Kidney tubule cell (primary cell): ENCODE measurements around the gene MAEA.

Experiments
- DNase-seq: peaks from one replicate; pipeline ENCODE4 v3.0.0-alpha.2; 2018; ENCODE audit warnings: low spot score

MAEA gene

GRCh38 chr4:1300466-1301455, 11.1 kb downstream of the MAEA start:
- DNase-seq = peak; percentile 39

- no peak for DNase-seq
Observed at GRCh38 chr4:1302159-1302558, 12.5 kb downstream of the MAEA start.

DNA sequence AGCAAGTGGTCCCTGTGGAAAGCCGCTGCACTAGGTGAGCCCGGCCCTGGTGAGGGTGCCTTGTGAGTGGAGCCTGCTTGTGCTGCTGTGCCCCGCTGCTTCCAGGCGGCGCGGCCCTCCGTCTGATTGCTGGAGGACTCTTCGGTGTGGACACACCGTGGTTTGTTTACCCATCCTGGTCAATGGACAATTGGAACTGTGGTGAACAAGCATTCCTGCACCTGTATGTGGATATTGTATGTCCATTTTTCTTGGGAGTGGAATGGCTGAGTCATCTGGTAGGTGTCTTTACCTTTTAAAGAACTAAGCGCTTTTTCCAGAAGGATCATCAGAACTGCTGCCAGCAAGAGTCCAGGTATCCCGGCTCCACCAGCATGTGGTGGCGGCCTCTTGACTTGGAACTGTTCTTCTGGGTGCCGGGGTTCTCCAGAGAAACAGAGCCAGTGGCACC, 15.6 kb downstream of the MAEA start:
- DNase-seq = peak; percentile 64

DNA sequence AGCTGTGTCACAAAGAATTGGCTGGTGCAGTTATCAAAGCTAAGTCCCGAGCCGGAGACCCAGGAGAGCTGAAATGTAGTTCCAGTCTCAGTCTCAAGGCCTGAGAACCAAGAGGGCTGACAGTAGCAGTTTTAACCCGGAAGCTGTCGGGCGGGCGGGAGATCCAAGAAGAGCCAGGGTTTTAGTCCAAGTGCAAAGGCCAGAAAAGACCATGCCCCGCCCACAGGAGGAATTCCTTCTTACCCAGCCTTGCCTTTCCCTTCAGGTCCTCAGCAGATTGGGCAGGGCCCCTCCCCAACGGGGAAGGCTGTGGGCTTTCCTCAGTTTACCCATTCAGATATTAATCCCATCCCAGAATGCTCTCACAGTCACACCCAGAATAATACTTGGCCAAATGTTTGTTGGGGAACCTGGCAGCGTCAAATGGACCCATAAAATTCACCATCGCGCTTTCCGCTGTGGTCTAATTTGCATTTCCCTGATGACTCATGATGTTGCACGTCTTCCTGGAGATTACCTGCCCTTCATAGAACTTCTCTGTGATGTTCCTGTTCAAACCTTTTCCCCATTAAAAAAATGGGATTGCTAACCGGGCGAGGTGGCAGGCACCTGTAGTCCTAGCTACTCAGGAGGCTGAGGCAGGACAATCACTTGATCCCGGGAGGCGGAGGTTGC, 16.2 kb downstream of the MAEA start:
- DNase-seq = peak; percentile 48

DNA sequence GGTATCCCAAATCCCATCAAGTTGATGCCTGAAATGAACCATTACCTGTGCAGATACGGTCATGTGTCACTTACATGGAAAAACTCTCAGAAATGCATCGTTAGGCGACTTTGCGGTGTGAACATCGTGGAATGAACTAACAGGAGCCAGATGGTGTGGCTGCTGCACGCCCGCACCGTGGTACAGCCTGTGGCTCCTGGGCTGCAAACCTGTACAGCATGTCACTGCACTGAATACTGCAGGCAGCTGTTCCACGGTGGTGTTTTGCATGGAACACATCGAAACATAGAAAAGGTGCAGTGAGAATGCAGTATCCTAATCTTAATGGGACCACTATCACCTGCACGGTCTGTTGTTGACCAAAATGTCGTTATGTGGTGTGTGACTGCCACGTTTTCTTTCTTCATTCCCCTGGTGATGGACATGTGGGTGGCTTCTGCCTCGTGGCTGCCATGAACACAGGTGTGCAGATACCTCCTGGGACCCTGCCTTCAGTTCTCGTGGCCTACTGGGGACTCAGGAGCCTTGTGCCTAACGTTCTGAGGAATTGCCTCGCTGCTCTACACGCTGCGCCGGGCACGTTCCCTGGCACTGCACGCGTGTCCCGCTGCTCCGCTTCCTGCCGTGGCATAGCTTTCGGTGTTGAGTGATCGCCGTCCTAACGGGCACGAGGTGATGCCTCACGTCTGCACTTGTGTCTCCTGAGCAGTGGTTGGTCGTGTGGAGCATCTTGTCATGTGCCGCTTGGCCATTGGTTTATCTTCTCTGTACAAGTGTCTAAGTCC, 18.5 kb downstream of the MAEA start:
- no peak for DNase-seq

GRCh38 chr4:1309261-1310010, 19.7 kb downstream of the MAEA start:
- DNase-seq = peak; percentile 91

- DNase-seq = no peak
Observed at GRCh38 chr4:1310031-1310795, 20.5 kb downstream of the MAEA start.

DNA sequence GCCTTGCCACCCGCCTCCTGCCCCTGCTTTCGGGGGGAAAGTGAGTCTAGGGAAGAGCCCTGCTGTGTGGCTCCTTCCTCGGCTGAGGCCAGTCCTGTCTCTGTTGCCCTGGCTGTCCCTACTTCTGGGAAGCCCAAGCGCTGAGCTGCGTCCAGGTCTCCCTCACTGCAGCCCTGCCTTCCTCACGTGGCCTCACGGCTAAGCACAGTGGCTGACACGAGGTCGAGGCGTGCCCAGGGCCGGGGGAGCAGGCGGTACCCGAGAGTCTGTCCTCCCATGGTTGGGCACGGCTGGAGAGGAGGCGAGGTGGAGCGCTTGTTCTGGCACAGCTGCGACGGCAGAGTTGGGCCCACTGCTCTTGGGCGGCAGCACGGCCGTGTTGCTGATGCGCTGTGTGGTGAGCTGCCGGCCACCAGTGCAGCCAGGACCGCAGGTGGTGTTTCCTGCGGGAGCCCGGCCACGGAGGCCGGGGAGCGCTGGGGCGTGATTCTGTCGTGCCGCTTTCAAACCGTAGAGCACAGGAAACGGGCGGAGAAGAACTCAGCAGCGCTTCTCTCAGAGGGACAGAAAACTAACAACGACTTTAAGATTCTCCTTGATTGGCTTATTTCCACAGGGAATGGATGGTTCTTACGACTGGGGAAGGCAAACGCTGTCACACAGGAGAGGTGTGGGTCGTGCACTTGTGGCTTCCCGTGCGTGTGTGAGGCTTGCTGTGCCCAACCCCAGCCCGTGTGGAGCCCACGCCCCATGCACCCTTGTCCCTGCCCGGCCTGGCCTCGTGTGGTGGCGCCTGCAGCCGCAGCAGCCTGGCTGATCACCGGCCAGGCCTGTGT, 21.3 kb downstream of the MAEA start:
- DNase-seq = no peak

GRCh38 chr4:1312821-1313640, 23.3 kb downstream of the MAEA start:
- no peak for DNase-seq

DNA sequence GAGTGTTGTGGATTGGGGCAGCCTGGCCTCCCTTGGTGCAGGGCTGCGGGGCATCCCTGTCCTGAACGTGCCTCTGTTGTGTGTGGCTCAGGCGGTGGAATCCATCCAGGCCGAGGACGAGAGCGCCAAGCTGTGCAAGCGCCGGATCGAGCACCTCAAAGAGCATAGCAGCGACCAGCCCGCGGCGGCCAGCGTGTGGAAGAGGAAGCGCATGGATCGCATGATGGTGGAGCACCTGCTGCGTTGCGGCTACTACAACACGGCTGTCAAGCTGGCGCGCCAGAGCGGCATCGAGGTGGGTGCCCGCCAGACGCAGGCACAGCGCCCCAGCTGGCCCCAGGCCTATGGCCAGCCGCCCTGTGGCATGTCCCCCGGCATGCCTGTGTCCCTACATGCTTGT, 25.6 kb downstream of the MAEA start:
- DNase-seq = no peak

DNA sequence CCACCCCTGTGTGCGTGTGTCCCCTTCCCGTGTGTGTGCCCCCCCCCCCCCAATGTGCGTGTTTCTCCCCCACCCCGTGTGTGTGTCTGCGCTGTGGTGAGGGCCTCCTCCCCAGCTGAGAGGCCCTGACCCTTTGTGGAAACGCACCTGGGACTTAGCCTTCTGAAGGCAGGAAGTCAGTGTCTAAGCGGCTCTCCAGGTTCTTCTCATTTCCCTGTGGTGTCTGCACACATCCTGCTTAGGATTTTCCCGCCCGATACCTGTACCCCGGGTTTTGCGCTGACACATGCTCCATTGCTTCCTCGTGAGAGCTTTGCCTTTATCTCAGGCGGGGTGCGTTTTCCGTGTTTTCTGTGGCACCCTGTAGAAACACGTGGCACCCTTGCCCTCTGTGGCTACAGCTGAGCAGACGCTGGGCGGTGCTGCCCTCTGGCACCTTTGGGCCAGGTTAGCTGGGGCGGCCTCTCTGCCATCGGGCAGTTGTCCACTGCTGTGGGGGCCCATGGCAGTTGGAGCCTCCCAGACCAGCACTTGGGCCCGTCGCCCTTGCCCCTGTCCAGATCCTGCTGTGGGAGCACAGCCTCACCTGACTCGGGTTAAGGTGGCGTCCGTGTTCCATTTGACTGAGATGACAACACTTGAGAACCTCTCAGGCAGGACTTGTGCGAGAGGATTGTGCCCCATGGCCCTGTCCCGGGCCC, 26.3 kb downstream of the MAEA start:
- no peak for DNase-seq

DNA sequence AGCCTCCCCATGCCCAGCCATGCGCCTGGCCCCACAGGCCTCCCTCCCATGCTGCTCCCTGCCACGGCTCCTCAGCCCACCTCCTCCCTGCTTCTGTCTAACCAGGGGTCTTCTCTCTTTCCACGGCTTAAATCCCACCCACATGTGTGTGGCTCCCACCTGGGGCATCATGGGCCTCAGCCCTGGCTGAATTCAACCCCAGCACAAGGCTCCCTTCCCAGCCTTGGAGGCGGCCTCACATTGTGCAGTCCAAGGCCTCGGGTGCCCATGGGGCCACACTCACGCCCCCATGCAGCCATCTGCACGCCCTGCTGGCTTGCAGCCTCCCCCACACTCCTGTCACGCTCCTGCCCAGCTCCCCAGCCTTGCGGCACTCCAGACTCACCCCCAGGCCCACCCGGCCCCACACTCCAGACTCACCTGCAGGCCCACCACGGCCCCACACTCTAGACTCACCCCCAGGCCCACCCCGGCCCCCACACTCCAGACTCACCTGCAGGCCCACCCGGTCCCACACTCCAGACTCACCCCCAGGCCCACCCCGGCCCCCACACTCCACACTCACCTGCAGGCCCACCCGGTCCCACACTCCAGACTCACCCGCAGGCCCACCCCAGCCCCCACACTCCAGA, 27.0 kb downstream of the MAEA start:
- no peak for DNase-seq

- no peak for DNase-seq
Observed at GRCh38 chr4:1317177-1318045, 27.7 kb downstream of the MAEA start.

DNA sequence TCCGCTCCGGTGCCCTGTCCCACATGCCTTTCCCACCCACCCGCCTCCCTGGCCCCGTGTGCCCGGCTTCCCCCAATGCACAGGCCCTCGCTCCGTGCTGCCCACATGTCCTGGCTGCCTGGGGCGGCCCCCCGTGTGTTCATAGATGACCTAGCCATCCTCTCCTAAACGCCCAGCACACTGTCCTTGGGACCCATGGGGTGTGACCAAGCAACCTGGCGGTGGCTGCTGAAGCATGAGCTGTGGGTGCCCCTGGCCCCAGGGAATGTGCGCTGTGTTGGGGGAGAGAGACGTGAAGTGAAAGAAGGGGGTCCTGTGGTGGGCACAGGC, 28.3 kb downstream of the MAEA start:
- DNase-seq = no peak

- DNase-seq = no peak
Observed at GRCh38 chr4:1318488-1319213, 29.0 kb downstream of the MAEA start.

- no peak for DNase-seq
Observed at GRCh38 chr4:1321486-1321885, 31.8 kb downstream of the MAEA start.
